WTC11 (cell line): Measurements from ENCODE around the gene FAM50B.

Experiments
- FOXJ3 ChIP-seq: sonication (generic); formaldehyde crosslinking; IDR thresholded peaks from 2 replicates; pipeline ENCODE4 v1.9.0; 2021; ENCODE audit warnings: missing genetic modification reagents, mild to moderate bottlenecking, borderline replicate concordance
- NFATC4 ChIP-seq: fragments of 250-450 bp; sonication (Bioruptor Pico); IDR thresholded peaks from 2 replicates; pipeline ENCODE4 v1.9.0; 2021; ENCODE audit warnings: mild to moderate bottlenecking
- NR1H2 ChIP-seq: sonication (generic); formaldehyde crosslinking; IDR thresholded peaks from 2 replicates; pipeline ENCODE4 v1.9.0; 2021; ENCODE audit warnings: mild to moderate bottlenecking, moderate library complexity, missing genetic modification reagents
- RELA ChIP-seq: sonication (generic); formaldehyde crosslinking; IDR thresholded peaks from 2 replicates; pipeline ENCODE4 v1.8.1; 2022; ENCODE audit warnings: missing genetic modification reagents, mild to moderate bottlenecking, borderline replicate concordance
- ZNF416 ChIP-seq: fragments of 250-450 bp; sonication (Bioruptor Pico); IDR thresholded peaks from 2 replicates; pipeline ENCODE4 v1.9.0; 2021; ENCODE audit warnings: mild to moderate bottlenecking, inconsistent platforms
- TF ChIP-seq, protein P1 (sequence below): sonication (generic); formaldehyde crosslinking; IDR thresholded peaks from 2 replicates; pipeline ENCODE4 v1.8.1; 2022; ENCODE audit warnings: missing genetic modification reagents, borderline replicate concordance
- TF ChIP-seq, protein P2 (sequence below): fragments of 200-600 bp; IDR thresholded peaks from 2 replicates; pipeline ENCODE4 v1.8.0; 2022; ENCODE audit warnings: antibody characterized with exemption
- TF ChIP-seq, protein P3 (sequence below): sonication (generic); formaldehyde crosslinking; IDR thresholded peaks from 2 replicates; pipeline ENCODE4 v1.8.1; 2022; ENCODE audit warnings: low read depth, missing genetic modification reagents, borderline replicate concordance
- TF ChIP-seq, protein P4 (sequence below): sonication (generic); formaldehyde crosslinking; IDR thresholded peaks from 2 replicates; pipeline ENCODE4 v1.8.0; 2022; ENCODE audit warnings: mild to moderate bottlenecking, missing genetic modification reagents
- TF ChIP-seq, protein P5 (sequence below): sonication (generic); formaldehyde crosslinking; IDR thresholded peaks from 2 replicates; pipeline ENCODE4 v1.8.1; 2022; ENCODE audit warnings: mild to moderate bottlenecking, moderate library complexity, missing genetic modification reagents
- TF ChIP-seq, protein P6 (sequence below): sonication (generic); formaldehyde crosslinking; IDR thresholded peaks from 2 replicates; pipeline ENCODE4 v1.8.1; 2022; ENCODE audit warnings: low read depth, mild to moderate bottlenecking, moderate library complexity, missing genetic modification reagents, borderline replicate concordance

DNA sequence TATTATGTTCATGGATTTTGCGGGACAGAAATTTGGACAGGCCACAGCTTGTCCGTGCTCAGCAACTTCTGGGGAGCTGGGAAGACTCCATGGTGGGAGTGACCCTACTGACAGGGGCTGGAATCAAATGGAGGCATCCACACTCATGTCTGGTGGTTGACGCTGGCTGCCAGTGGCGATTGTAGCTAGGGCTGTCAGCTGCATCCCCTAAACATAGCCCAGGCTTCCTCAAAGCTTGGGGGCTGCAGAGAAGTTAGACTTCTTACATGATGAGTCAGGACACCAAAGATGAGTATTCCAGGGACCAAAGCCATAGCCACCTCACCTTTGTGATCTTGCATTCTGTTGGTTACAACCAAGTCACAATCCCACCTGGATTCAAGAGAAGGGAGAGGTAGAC is 18.4 kb upstream of the FAM50B start:
- TF ChIP-seq ZNF416 (CRISPR knock-in tag) (no peak), NFATC4 (no peak), NR1H2 (CRISPR knock-in tag) (no peak), RELA (no peak), FOXJ3 (CRISPR knock-in tag) (no peak)
- TF ChIP-seq, protein P1, sequence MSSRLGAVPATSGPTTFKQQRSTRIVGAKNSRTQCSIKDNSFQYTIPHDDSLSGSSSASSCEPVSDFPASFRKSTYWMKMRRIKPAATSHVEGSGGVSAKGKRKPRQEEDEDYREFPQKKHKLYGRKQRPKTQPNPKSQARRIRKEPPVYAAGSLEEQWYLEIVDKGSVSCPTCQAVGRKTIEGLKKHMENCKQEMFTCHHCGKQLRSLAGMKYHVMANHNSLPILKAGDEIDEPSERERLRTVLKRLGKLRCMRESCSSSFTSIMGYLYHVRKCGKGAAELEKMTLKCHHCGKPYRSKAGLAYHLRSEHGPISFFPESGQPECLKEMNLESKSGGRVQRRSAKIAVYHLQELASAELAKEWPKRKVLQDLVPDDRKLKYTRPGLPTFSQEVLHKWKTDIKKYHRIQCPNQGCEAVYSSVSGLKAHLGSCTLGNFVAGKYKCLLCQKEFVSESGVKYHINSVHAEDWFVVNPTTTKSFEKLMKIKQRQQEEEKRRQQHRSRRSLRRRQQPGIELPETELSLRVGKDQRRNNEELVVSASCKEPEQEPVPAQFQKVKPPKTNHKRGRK (CRISPR knock-in tag) = no peak
- TF ChIP-seq, protein P2, sequence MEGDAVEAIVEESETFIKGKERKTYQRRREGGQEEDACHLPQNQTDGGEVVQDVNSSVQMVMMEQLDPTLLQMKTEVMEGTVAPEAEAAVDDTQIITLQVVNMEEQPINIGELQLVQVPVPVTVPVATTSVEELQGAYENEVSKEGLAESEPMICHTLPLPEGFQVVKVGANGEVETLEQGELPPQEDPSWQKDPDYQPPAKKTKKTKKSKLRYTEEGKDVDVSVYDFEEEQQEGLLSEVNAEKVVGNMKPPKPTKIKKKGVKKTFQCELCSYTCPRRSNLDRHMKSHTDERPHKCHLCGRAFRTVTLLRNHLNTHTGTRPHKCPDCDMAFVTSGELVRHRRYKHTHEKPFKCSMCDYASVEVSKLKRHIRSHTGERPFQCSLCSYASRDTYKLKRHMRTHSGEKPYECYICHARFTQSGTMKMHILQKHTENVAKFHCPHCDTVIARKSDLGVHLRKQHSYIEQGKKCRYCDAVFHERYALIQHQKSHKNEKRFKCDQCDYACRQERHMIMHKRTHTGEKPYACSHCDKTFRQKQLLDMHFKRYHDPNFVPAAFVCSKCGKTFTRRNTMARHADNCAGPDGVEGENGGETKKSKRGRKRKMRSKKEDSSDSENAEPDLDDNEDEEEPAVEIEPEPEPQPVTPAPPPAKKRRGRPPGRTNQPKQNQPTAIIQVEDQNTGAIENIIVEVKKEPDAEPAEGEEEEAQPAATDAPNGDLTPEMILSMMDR = no peak
- TF ChIP-seq, protein P3, sequence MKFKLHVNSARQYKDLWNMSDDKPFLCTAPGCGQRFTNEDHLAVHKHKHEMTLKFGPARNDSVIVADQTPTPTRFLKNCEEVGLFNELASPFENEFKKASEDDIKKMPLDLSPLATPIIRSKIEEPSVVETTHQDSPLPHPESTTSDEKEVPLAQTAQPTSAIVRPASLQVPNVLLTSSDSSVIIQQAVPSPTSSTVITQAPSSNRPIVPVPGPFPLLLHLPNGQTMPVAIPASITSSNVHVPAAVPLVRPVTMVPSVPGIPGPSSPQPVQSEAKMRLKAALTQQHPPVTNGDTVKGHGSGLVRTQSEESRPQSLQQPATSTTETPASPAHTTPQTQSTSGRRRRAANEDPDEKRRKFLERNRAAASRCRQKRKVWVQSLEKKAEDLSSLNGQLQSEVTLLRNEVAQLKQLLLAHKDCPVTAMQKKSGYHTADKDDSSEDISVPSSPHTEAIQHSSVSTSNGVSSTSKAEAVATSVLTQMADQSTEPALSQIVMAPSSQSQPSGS (CRISPR knock-in tag) = no peak
- TF ChIP-seq, protein P4, sequence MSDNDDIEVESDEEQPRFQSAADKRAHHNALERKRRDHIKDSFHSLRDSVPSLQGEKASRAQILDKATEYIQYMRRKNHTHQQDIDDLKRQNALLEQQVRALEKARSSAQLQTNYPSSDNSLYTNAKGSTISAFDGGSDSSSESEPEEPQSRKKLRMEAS (CRISPR knock-in tag) = no peak
- TF ChIP-seq, protein P5, sequence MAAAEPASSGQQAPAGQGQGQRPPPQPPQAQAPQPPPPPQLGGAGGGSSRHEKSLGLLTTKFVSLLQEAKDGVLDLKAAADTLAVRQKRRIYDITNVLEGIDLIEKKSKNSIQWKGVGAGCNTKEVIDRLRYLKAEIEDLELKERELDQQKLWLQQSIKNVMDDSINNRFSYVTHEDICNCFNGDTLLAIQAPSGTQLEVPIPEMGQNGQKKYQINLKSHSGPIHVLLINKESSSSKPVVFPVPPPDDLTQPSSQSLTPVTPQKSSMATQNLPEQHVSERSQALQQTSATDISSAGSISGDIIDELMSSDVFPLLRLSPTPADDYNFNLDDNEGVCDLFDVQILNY = no peak
- TF ChIP-seq, protein P6, sequence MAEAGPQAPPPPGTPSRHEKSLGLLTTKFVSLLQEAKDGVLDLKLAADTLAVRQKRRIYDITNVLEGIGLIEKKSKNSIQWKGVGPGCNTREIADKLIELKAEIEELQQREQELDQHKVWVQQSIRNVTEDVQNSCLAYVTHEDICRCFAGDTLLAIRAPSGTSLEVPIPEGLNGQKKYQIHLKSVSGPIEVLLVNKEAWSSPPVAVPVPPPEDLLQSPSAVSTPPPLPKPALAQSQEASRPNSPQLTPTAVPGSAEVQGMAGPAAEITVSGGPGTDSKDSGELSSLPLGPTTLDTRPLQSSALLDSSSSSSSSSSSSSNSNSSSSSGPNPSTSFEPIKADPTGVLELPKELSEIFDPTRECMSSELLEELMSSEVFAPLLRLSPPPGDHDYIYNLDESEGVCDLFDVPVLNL (CRISPR knock-in tag) = no peak
